OCI-LY3 (cell line): ENCODE measurements around the gene MPHOSPH8.

ENCODE experiments used
- CTCF ChIP-seq: fragments of 200-600, 300-600 bp; sonication (generic); IDR thresholded peaks from 2 replicates; pipeline ENCODE4 v1.5.1; 2014; ENCODE audit warnings: antibody characterized with exemption, low read length, low read depth
- EZH2phosphoT487 ChIP-seq: fragments of 200-600 bp; shearing (Covaris generic); IDR thresholded peaks from 2 replicates; pipeline ENCODE4 v1.6.1; 2018; ENCODE audit warnings: antibody characterized with exemption, mixed run types, low read depth

DNA sequence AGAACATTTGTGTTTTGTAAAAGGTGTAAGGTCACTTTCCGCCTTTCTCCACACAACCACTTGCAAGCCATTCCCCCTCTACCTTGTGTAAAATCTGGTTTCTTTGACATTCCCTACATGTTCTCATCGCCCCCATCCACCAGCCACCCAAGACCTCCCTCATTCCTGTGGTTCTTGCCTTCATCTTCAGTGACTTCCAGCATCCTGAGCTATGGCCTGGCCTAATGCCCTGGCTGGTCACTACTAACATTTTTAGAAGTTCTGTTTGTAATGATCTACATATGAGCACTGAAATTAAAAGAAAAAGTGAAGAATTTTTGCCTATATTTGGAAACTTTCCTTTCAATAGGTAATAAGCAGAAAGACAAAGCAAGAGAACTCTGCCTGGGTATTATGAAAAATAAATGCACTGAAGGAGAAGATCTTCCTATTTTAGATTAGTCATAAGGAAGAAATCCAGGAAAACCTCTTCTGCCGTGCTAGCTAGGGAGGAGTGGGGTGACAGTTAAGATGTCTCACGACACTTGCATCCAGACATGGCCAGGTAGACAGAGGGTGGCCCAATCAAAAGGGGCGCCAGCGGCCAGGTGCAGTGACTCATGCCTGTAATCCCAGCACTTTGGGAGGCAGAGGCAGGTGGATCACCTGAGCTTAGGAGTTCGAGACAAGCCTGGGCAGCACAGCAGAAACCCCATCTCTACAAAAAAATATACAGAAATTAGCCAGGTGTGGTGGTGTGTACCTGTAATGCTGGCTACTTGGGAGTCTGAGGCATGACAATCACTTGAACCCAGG lies 28.1 kb upstream of the MPHOSPH8 start:
- no peak for TF ChIP-seq CTCF
- TF ChIP-seq EZH2phosphoT487, result no peak
